LNCaP clone FGC (cell line): ENCODE results near the gene PARD6G.

Source experiments
- DNase-seq: peaks from one replicate; pipeline ENCODE4 v3.0.0-alpha.2; 2011; ENCODE audit warnings: low read depth
- H3K4me3 ChIP-seq: 2 replicates; pipeline ENCODE4 v1.5.1; 2011; ENCODE audit warnings: mild to moderate bottlenecking, low read depth, low read length, control low read depth
- TF ChIP-seq, protein P1 (sequence below): IDR thresholded peaks from 2 replicates; pipeline ENCODE4 v1.5.1; 2012; ENCODE audit warnings: mild to moderate bottlenecking; ENCODE audit not compliant: control insufficient read depth, insufficient read depth; ENCODE audit errors: extremely low read depth

Gene PARD6G

DNA sequence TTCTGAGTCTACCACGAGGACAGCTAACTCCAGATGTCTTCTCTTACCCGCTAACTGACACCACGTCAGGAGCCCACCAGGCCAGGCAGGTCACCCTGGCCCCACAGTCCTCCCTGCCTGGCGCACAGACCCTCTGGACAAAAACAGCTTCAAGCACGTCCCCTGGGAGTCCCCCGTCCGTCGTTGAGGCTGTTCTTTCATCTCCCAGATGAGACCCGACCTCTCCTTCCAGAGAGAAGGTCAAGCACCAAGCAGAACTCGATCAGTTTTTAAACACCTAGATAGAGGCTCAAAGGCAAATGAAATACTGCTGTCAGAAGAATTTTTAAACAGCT, 57.8 kb downstream of the PARD6G start:
- TF ChIP-seq, protein P1, sequence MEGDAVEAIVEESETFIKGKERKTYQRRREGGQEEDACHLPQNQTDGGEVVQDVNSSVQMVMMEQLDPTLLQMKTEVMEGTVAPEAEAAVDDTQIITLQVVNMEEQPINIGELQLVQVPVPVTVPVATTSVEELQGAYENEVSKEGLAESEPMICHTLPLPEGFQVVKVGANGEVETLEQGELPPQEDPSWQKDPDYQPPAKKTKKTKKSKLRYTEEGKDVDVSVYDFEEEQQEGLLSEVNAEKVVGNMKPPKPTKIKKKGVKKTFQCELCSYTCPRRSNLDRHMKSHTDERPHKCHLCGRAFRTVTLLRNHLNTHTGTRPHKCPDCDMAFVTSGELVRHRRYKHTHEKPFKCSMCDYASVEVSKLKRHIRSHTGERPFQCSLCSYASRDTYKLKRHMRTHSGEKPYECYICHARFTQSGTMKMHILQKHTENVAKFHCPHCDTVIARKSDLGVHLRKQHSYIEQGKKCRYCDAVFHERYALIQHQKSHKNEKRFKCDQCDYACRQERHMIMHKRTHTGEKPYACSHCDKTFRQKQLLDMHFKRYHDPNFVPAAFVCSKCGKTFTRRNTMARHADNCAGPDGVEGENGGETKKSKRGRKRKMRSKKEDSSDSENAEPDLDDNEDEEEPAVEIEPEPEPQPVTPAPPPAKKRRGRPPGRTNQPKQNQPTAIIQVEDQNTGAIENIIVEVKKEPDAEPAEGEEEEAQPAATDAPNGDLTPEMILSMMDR, result no peak

DNA sequence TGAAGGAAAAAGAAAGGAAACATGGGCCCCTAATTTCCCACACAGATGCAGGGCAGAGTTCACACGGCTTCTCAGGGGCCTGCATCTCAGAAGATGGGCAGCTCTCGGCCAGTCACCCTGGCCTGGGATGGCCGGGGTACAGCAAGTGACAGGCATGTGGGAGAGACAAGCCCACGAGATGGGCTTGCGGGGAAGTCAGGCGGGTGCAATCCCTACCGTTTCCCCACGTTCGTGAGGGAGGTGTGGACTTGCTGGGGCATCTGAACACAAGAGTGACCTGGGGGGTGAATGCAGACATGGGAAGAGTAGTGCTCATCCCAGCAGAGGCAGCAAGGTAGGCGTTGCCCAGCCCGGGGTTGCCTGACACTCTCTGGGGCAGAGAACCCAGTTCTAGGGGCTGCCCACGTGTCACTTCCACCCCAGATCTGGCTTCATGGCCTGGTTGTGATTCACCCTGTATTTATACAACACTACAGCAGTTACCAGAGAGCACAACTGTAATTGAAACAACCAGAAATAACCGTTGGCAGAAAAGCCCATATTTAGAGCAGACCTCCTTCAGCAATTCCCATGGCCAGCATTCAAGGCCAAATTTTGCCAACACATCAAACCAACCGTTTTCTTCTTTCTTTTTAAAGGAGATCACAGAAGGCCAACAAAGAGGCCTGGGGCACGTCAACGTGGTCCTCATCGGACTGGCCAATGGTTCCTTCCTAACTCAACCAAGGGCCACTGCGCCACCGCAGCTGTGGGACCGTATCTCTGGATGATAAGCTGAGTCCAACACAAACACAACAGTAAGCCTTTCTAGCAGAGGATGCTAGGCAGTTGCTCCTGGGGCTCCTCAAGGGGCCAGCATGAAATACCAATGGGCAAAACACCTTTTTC, 58.4 kb downstream of the PARD6G start:
- TF ChIP-seq, protein P1, result no peak
- no peak for DNase-seq
- no peak overlapping the region for H3K4me3 ChIP-seq

More for the DNA sequence above, 57.8 kb downstream of the PARD6G start:
- no peak overlapping the region for H3K4me3 ChIP-seq
- DNase-seq, result no peak

DNA sequence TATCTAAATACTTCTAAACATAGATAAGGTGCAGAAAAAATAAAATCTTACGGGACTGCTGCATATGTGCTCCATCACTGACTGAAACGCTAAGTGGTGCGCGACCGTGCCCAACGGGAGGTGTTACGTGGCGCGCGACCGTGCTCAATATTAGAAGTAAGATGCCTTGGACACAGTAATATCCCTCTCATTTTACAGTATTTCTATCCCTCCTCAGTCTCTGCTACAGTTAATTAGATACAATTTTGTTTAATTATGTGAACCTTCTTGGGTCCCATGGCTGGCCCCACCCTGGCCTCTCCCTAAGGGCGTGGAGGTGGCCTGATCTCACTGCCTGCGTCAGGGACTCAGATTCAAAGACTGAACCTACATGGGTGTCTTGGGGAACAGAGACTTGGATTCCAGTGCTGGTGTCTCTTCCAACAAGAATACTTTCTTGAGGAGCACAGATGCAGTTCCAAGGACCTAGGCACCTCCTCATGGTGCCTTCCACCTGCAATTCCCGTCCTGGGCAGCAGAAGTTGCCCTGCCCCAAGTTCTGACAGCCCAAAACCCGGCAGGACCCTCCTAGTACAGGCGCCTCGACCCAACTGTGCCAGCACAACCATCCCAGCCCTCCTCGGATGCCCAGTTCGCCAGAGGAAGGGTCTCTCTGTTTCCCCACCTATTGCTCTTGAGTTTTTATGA, 59.2 kb downstream of the PARD6G start:
- H3K4me3 ChIP-seq, result no peak overlapping the region
- no peak for DNase-seq
- TF ChIP-seq, protein P1, result no peak

DNA sequence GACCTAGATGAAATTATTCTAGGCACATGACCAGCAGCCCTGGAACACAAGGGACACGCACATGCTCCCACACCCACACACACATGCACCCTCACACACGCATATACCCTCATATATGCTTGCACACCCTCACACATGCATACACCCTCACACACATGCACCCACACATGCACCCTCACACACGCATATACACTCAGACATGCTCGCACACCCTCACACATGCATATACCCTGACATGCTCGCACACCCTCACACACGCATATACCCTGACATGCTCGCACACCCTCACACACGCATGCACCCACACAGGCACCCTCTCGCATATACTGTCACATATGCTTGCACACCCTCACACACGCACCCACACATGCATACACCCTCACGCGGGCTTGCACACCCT, 61.8 kb downstream of the PARD6G start:
- H3K4me3 ChIP-seq, result no peak overlapping the region
- DNase-seq, result no peak
- TF ChIP-seq, protein P1, result no peak

DNA sequence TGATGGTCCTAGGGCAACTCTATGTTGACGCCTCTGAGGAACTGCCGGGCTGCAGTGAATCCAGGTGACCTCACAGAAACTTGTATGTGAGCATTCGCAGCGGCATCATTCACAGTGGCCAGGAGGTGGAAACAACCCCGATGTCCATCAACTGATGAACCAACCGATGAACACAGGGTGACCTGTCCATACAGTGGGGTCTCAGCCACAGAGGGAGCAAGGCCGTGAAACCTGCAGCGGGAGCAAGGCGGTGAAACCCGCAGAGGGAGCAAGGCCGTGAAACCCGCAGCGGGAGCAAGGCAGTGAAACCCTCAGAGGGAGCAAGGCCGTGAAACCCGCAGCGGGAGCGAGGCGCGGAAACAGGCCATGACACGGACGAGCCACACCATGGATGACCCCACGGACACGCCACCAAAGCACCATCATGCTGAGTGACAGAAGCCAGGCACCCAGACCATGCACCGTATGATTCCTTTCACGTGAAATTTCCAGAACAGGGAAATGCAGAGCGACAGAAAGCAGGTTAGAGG, 63.0 kb downstream of the PARD6G start:
- DNase-seq, result no peak
- TF ChIP-seq, protein P1, result no peak
- H3K4me3 ChIP-seq, result no peak overlapping the region

DNA sequence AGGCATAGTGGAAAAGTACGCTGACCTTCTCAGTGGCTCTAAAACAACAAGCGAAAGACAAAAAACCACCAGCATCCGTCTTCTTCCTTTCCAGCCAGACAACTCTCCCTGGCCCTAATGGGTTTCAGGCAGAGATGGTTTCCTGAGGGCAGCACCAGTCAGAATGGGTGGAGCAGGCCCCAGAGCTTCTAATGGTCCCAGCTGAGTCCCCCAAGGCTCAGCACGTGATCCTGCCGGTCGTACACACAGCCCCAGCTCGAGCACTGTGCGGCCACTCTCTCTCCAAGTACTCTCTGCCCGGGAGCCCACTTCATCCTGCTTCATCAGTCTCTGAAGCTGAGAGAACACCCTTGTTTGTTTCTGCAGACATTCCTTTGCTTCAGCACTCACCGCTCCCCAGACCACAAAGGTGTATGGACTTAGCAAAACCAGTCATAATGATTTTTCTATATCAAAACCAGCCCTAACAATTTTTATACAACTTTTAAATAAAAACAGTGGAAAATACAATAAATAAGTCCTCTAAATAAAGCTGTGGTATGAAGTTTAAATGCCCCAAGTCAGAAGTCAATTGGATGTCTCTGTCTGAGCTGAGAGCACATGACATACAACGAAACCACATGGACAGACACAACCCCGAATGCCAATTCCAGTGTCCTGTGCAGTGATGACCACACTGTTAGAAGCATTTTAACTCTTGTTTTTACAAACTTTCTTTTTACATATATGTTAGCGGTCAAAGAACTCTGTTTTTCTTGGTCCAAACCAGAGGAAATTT, 63.9 kb downstream of the PARD6G start:
- no peak overlapping the region for H3K4me3 ChIP-seq
- TF ChIP-seq, protein P1, result no peak
- no peak for DNase-seq
